T-helper 22 cell (primary cell): Measurements from ENCODE around the gene CFAP251.
"Not testable (repeated sequence)": the region's sequence is repeated elsewhere in the genome, so short reads cannot be mapped to it uniquely, and the experiment has no call there.

Experiments used
- DNase-seq: peaks from one replicate; pipeline ENCODE4 v3.0.0-alpha.2; 2020; ENCODE audit warnings: low read depth

The CFAP251 gene

GRCh38 chr12:121975021-121975420 lies 56.6 kb downstream of the CFAP251 start:
- no peak for DNase-seq

GRCh38 chr12:121976950-121977349 lies 58.6 kb downstream of the CFAP251 start:
- no peak for DNase-seq

- no peak for DNase-seq
Observed at GRCh38 chr12:121980191-121980891, 61.9 kb downstream of the CFAP251 start.

GRCh38 chr12:121980892-121981272 lies 62.5 kb downstream of the CFAP251 start:
- no peak for DNase-seq

GRCh38 chr12:121981456-121981855 lies 63.1 kb downstream of the CFAP251 start:
- no peak for DNase-seq

GRCh38 chr12:121982950-121983349 lies 64.6 kb downstream of the CFAP251 start:
- no peak for DNase-seq

- no peak for DNase-seq
Observed at GRCh38 chr12:121983536-121984210, 65.3 kb downstream of the CFAP251 start.

- DNase-seq, result no peak
Observed at GRCh38 chr12:121986489-121987245, 68.3 kb downstream of the CFAP251 start.

GRCh38 chr12:121988519-121988918 lies 70.1 kb downstream of the CFAP251 start:
- DNase-seq, result not testable (repeated sequence)

GRCh38 chr12:121989276-121990113 lies 71.1 kb downstream of the CFAP251 start:
- DNase-seq, result no peak

GRCh38 chr12:121990114-121990647 lies 71.8 kb downstream of the CFAP251 start:
- DNase-seq, result no peak

- no peak for DNase-seq
Observed at GRCh38 chr12:121990692-121991603, 72.6 kb downstream of the CFAP251 start.

- DNase-seq, result no peak
Observed at GRCh38 chr12:121992059-121992879, 73.9 kb downstream of the CFAP251 start.

- no peak for DNase-seq
Observed at GRCh38 chr12:121996050-121996944, 77.9 kb downstream of the CFAP251 start.

GRCh38 chr12:121996945-121997612 lies 78.7 kb downstream of the CFAP251 start:
- no peak for DNase-seq

- no peak for DNase-seq
Observed at GRCh38 chr12:122001466-122002209, 83.2 kb downstream of the CFAP251 start.
